GM12878 (cell line): ENCODE data around the gene TFAP2B. TPM values are rescaled to one million over a fixed set of nuclear protein-coding genes. Genes with fewer than 3 reads are reported as not detected.

Source experiments
- ATAC-seq: fragments of 200-7000 bp; cut with Tn5 transposase; 3 replicates; pipeline ENCODE4 v1.9.1; 2020; ENCODE audit warnings: mild to moderate bottlenecking, moderate library complexity
- BruUV-seq: library from RNA; stranded (reverse); fragments of 400-500 nt; replicated peaks from 2 replicates; lab custom pipeline; 2021; lab: Mats Ljungman, UMichigan
- CTCF ChIA-PET: fragments of 300-600 bp; sonication (Branson Sonifier 250); formaldehyde crosslinking; extraction: SDS; loops from one replicate; lab custom pipeline; 2021; ENCODE audit warnings: inconsistent platforms; lab: Yijun Ruan, JAX
- POLR2A ChIA-PET: fragments of 350-600 bp; formaldehyde crosslinking; extraction: SDS; loops from one replicate; lab custom pipeline; 2021; ENCODE audit warnings: inconsistent platforms; lab: Charles Lee
- RAD21 ChIA-PET: fragments of 300-600 bp; sonication (Branson Sonifier 250); formaldehyde crosslinking; loops from one replicate; lab custom pipeline; 2023; ENCODE audit warnings: antibody characterized with exemption; ENCODE audit not compliant: unreplicated experiment; lab: Charles Lee
- SMC1A ChIA-PET: fragments of 300-600 bp; sonication (Branson Sonifier 250); formaldehyde crosslinking; loops from one replicate; lab custom pipeline; 2023; ENCODE audit not compliant: unreplicated experiment, uncharacterized antibody; lab: Charles Lee
- DNase-seq: peaks from one replicate; pipeline ENCODE4 v3.0.0-alpha.2; 2011; ENCODE audit warnings: low read depth, low spot score
- FAIRE-seq: peaks from 3 replicates; lab custom pipeline; 2011; peaks lifted over from hg19 to GRCh38; lab: Jason Lieb, UNC
- H2AFZ ChIP-seq: 2 replicates; pipeline ENCODE4 v1.6.0; 2011; ENCODE audit warnings: low read depth, low read length, control low read depth; ENCODE audit not compliant: control insufficient read depth
- H3K27ac ChIP-seq: 2 replicates; pipeline ENCODE4 v1.5.1; 2011; ENCODE audit warnings: control low read depth; ENCODE audit not compliant: control insufficient read depth, insufficient read depth
- H3K27me3 ChIP-seq, 2 experiments: replicated peaks in 1 of 2; 2 replicates each; pipeline versions ENCODE4 v1.6.0 to v1.6.1; 2011; ENCODE audit warnings: low read length in 1 of 2; ENCODE audit not compliant: control insufficient read depth in 2 of 2, insufficient read depth in 2 of 2
- H3K36me3 ChIP-seq, 2 experiments: 2 replicates each; pipeline ENCODE4 v1.5.1; 2011; ENCODE audit warnings: low read length in 1 of 2; ENCODE audit not compliant: control insufficient read depth in 2 of 2, insufficient read depth in 2 of 2
- H3K4me1 ChIP-seq: 2 replicates; pipeline ENCODE4 v1.6.1; 2011; ENCODE audit warnings: mild to moderate bottlenecking, low read length, moderate library complexity, mixed read lengths; ENCODE audit not compliant: control insufficient read depth, insufficient read depth
- H3K4me2 ChIP-seq: 2 replicates; pipeline ENCODE4 v1.6.0; 2011; ENCODE audit warnings: control low read depth; ENCODE audit not compliant: control insufficient read depth, insufficient read depth
- H3K4me3 ChIP-seq: fragments of 200-600 bp; sonication (generic); 2 replicates; pipeline ENCODE4 v1.5.1; 2016
- H3K79me2 ChIP-seq: 2 replicates; pipeline ENCODE4 v1.6.0; 2011; ENCODE audit warnings: low read length; ENCODE audit not compliant: control insufficient read depth, insufficient read depth
- H3K9ac ChIP-seq: 2 replicates; pipeline ENCODE4 v1.8.0; 2011; ENCODE audit warnings: low read length, control low read depth, mixed read lengths; ENCODE audit not compliant: control insufficient read depth, insufficient read depth
- H3K9me3 ChIP-seq: replicated peaks from 3 replicates; pipeline ENCODE4 v1.5.1; 2011; ENCODE audit warnings: mild to moderate bottlenecking, low read length; ENCODE audit not compliant: control insufficient read depth, insufficient read depth
- H4K20me1 ChIP-seq: 2 replicates; pipeline ENCODE4 v1.6.0; 2011; ENCODE audit not compliant: control insufficient read depth, insufficient read depth
- E2F8 ChIP-seq: fragments of 450-650 bp; IDR thresholded peaks from 2 replicates; pipeline ENCODE4 v1.6.1; 2018; ENCODE audit warnings: mild to moderate bottlenecking, low read depth, moderate library complexity; ENCODE audit not compliant: partially characterized antibody
- GABPA ChIP-seq: IDR thresholded peaks from 2 replicates; pipeline ENCODE4 v1.6.1; 2014; ENCODE audit warnings: antibody characterized with exemption, low read depth, mild to moderate bottlenecking, inconsistent platforms
- HDGF ChIP-seq: fragments of 450-650 bp; IDR thresholded peaks from 2 replicates; pipeline ENCODE4 v1.6.1; 2016; ENCODE audit warnings: antibody characterized with exemption
- JUNB ChIP-seq: IDR thresholded peaks from 2 replicates; pipeline ENCODE4 v1.6.1; 2016; ENCODE audit warnings: antibody characterized with exemption, mild to moderate bottlenecking
- KLF5 ChIP-seq: fragments of 450-650 bp; IDR thresholded peaks from 2 replicates; pipeline ENCODE4 v1.6.1; 2014; ENCODE audit warnings: mild to moderate bottlenecking; ENCODE audit not compliant: partially characterized antibody
- MTA3 ChIP-seq: IDR thresholded peaks from 2 replicates; pipeline ENCODE4 v1.6.1; 2012; ENCODE audit warnings: low read length, inconsistent platforms, borderline replicate concordance
- NBN ChIP-seq: fragments of 450-650 bp; IDR thresholded peaks from 2 replicates; pipeline ENCODE4 v1.6.1; 2016
- NFXL1 ChIP-seq: fragments of 450-650 bp; IDR thresholded peaks from 2 replicates; pipeline ENCODE4 v1.6.1; 2017; ENCODE audit warnings: antibody characterized with exemption, mild to moderate bottlenecking, borderline replicate concordance
- NRF1 ChIP-seq: conservative IDR thresholded peaks from 2 replicates; pipeline ENCODE4 v1.6.1; 2011; ENCODE audit warnings: mild to moderate bottlenecking, low read depth, low read length, improper control_type of control experiment
- RCOR1 ChIP-seq: conservative IDR thresholded peaks from 2 replicates; pipeline ENCODE4 v1.6.1; 2012; ENCODE audit warnings: low read depth, low read length, improper control_type of control experiment
- ZBTB11 ChIP-seq: fragments of 450-650 bp; formaldehyde crosslinking; IDR thresholded peaks from 2 replicates; pipeline ENCODE4 v1.5.0; 2022; ENCODE audit warnings: mild to moderate bottlenecking, missing genetic modification characterization
- WGBS: methylation state at CpG from one replicate; pipeline ENCODE4 v1.1.6; 2016; ENCODE audit warnings: low lambda C conversion rate; ENCODE audit not compliant: insufficient replicate concordance, insufficient coverage; ENCODE audit errors: missing lambda C conversion rate; 5-methylcytosine and 5-hydroxymethylcytosine counted together
- in situ Hi-C: fragments of 300-500 bp; cut with MboI; formaldehyde crosslinking; loops from 9 replicates; pipeline ENCODE4 v1.14.3; 2018; ENCODE audit warnings: mixed read lengths
- intact Hi-C: fragments of 100-400 bp; cut with micrococcal nuclease; formaldehyde crosslinking; loops from one replicate; pipeline ENCODE4 v1.14.2; 2022; ENCODE audit not compliant: unreplicated experiment
- polyA plus RNA-seq, 11 experiments: library from polyadenylated mRNA; depleted of rRNA in 4 of 11; unstranded in 6 of 11; stranded (reverse) in 5 of 11; fragments of >200 nt; fragmentation: Nextera tagmentation in 4 of 11; fragmentation: Illumina TruSeq in 1 of 11; extraction: Ambion mirVana in 4 of 11; extraction: Trizol in 1 of 11; gene quantifications; 1 replicate in 1 of 11; 2 replicates in 10 of 11; pipeline versions ENCODE4 v1.2.1 to v1.2.3, GENCODE V29; 2011 to 2016; ENCODE audit warnings: inconsistent platforms in 2 of 11, missing spikeins in 2 of 11, low read depth in 1 of 11
- total RNA-seq, 4 experiments: library from RNA; depleted of rRNA in 3 of 4; stranded (reverse); fragments of >200 nt in 3 of 4; fragmentation: Illumina TruSeq in 1 of 4; extraction: Trizol in 1 of 4; gene quantifications; 2 replicates each; pipeline versions ENCODE4 v1.2.1 to v1.2.3, GENCODE V29; 2013 to 2021
- TF ChIP-seq, protein P1 (sequence below): fragments of 450-650 bp; IDR thresholded peaks from 2 replicates; pipeline ENCODE4 v1.6.1; 2018; ENCODE audit warnings: borderline replicate concordance, mild to moderate bottlenecking; ENCODE audit not compliant: partially characterized antibody
- TF ChIP-seq, protein P2 (sequence below): fragments of 450-650 bp; IDR thresholded peaks from 2 replicates; pipeline ENCODE4 v1.6.1; 2014; ENCODE audit warnings: mild to moderate bottlenecking

TFAP2B gene
- total and polyA plus RNA-seq, 10 of the 15 experiments (the other 5 are each of a cell fraction or from before 2014, with no cell fraction given), result 0.03 to 0.15 (median 0.07) TPM; not detected in 5

DNA sequence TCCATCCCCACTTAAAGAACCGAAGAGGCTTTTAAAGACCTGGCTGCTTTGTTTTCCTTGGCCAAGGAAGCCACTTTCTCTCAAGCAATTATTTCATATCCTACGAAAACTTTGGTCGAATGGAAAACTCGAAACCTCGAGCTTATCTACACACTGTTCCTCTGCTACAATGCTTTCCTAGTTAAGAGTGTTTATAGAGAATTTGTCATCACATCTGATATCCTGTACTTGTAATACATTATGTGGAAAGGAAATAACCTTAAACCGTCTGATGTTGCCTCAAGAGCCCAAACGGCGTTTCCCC is 28.1 kb downstream of the TFAP2B start:
- ChIA-PET SMC1A (no interaction called here), CTCF (interaction anchor here (1.2 to 1.6 kb wide), 2 partner anchors 507 to 1203 kb away, joined by 3 read pairs; no protein-coding TSS in a partner anchor), RAD21 (no interaction called here), POLR2A (no interaction called here)
- no peaks in the 10 kb centered on the region for H3K4me1 ChIP-seq
- no peak overlapping the region for H3K27ac ChIP-seq
- no peak overlapping the region for H2AFZ ChIP-seq
- H3K79me2 ChIP-seq, result no peaks in the 10 kb centered on the region
- H4K20me1 ChIP-seq, result no peaks in the 10 kb centered on the region
- no peaks in the 10 kb centered on the region for H3K36me3 ChIP-seq
- FAIRE-seq (no peak), DNase-seq (no peak), ATAC-seq (no peak)
- H3K4me3 ChIP-seq, result no peak overlapping the region
- no peak overlapping the region for H3K4me2 ChIP-seq
- 15% methylated on average over 8 of the region's 8 CpGs for WGBS
- H3K27me3 ChIP-seq, result peaks cover 19 to 21% of the 10 kb centered on the region in 2 experiments
- in situ Hi-C loops (no loop called here), intact Hi-C loops (no loop called here)
- no TSS peak for BruUV-seq
- no peaks in the 10 kb centered on the region; the same call in 2 of the 3 replicates for H3K9me3 ChIP-seq
- no peak for TF ChIP-seq NFXL1
- no peak for TF ChIP-seq NBN
- TF ChIP-seq E2F8, result no peak
- TF ChIP-seq NRF1, result no peak
- TF ChIP-seq, protein P1, sequence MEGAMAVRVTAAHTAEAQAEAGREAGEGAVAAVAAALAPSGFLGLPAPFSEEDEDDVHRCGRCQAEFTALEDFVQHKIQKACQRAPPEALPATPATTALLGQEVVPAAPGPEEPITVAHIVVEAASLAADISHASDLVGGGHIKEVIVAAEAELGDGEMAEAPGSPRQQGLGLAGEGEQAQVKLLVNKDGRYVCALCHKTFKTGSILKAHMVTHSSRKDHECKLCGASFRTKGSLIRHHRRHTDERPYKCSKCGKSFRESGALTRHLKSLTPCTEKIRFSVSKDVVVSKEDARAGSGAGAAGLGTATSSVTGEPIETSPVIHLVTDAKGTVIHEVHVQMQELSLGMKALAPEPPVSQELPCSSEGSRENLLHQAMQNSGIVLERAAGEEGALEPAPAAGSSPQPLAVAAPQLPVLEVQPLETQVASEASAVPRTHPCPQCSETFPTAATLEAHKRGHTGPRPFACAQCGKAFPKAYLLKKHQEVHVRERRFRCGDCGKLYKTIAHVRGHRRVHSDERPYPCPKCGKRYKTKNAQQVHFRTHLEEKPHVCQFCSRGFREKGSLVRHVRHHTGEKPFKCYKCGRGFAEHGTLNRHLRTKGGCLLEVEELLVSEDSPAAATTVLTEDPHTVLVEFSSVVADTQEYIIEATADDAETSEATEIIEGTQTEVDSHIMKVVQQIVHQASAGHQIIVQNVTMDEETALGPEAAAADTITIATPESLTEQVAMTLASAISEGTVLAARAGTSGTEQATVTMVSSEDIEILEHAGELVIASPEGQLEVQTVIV, result no peak
- TF ChIP-seq HDGF, result no peak
- no peak for TF ChIP-seq MTA3
- TF ChIP-seq, protein P2, sequence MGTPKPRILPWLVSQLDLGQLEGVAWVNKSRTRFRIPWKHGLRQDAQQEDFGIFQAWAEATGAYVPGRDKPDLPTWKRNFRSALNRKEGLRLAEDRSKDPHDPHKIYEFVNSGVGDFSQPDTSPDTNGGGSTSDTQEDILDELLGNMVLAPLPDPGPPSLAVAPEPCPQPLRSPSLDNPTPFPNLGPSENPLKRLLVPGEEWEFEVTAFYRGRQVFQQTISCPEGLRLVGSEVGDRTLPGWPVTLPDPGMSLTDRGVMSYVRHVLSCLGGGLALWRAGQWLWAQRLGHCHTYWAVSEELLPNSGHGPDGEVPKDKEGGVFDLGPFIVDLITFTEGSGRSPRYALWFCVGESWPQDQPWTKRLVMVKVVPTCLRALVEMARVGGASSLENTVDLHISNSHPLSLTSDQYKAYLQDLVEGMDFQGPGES, result no peak
- no peak for TF ChIP-seq KLF5
- no peak for TF ChIP-seq RCOR1
- TF ChIP-seq JUNB, result no peak
- no peak for TF ChIP-seq GABPA
- TF ChIP-seq ZBTB11 (CRISPR knock-in tag), result no peak
- H3K9ac ChIP-seq, result no peak overlapping the region
